Epidermal melanocyte (primary cell): ENCODE data around the gene HAUS8.
"Not testable (repeated sequence)": the region's sequence is repeated elsewhere in the genome, so short reads cannot be mapped to it uniquely, and the experiment has no call there.

ENCODE experiments used
- DNase-seq: peaks from one replicate; pipeline ENCODE4 v3.0.0; 2011; ENCODE audit warnings: low spot score; ENCODE audit not compliant: insufficient read length

HAUS8 gene, protein sequence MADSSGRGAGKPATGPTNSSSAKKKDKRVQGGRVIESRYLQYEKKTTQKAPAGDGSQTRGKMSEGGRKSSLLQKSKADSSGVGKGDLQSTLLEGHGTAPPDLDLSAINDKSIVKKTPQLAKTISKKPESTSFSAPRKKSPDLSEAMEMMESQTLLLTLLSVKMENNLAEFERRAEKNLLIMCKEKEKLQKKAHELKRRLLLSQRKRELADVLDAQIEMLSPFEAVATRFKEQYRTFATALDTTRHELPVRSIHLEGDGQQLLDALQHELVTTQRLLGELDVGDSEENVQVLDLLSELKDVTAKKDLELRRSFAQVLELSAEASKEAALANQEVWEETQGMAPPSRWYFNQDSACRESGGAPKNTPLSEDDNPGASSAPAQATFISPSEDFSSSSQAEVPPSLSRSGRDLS

GRCh38 chr19:17075035-17075863 lies at the start of gene HAUS8, which contains the start of gene MYO9B:
HAUS8 (minus strand) TSS chr19:17075452; CDS start chr19:17075422, 30 bp downstream.
MYO9B (plus strand) TSS chr19:17075777; CDS start chr19:17101718, 25,941 bp downstream.
- DNase-seq = peak; percentile 90

DNA sequence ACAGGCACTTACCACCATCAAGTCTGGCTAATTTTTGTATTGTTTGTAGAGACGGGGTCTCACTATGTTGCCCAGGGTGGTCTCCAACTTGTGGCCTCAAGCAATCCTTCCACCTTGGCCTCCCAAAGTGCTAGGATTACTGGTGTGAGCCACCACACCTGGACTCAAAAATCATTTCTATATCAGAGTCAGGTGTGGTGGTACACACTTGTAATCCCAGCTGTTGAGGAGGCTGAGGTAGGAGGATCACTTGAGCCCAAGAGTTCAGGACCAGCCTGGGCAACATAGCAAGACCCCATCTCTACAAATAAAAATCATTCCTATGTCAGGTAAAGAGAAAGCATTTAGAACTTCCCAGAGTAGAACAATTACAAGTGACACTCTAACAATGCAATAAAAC lies 48.8 kb upstream of the HAUS8 start:
- DNase-seq = no peak

DNA sequence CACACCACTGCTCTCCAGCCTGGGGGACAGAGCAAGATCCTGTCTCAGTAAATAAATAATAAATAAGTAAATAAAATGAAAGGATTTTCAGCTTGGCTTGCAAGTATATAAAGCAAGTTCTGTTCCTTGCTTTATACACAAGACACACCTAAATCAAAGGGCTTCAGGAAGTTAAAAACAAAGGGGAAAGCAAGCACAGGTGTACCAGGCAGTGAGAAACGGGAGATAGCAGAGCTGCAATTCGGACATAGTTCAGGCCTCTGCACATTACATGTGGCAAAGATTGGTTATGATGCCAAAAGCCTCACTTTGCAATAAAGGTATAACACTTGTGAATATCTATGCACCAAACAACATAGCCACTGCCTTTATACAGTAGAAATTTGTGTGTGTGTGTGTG lies 47.8 kb upstream of the HAUS8 start:
- DNase-seq = no peak

- no peak for DNase-seq
Observed at GRCh38 chr19:17121736-17122293, 46.6 kb upstream of the HAUS8 start.

- no peak for DNase-seq
Observed at GRCh38 chr19:17118957-17119356, 43.7 kb upstream of the HAUS8 start.

- no peak for DNase-seq
Observed at GRCh38 chr19:17116996-17117702, 41.9 kb upstream of the HAUS8 start.

DNA sequence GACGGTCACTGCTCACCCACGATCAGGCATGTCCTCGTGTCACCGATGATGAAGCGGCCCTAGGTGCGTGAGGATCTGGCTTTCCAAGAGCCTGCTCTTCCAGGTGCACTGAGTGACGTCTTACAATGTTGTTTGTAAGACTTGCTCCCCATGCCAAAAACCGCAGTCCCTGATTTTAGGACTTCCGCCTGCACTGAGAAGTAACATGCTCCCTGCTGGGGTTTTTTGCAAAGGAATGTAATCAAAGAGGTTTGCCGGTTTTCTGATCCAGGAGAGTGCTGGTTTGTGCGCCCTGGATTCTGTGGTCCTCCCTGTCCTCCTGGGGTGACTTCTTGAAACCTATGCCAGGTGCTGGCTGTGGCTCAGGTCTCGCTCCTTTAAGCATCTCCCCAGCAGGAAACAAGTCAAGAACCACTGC lies 39.2 kb upstream of the HAUS8 start:
- DNase-seq = no peak

DNA sequence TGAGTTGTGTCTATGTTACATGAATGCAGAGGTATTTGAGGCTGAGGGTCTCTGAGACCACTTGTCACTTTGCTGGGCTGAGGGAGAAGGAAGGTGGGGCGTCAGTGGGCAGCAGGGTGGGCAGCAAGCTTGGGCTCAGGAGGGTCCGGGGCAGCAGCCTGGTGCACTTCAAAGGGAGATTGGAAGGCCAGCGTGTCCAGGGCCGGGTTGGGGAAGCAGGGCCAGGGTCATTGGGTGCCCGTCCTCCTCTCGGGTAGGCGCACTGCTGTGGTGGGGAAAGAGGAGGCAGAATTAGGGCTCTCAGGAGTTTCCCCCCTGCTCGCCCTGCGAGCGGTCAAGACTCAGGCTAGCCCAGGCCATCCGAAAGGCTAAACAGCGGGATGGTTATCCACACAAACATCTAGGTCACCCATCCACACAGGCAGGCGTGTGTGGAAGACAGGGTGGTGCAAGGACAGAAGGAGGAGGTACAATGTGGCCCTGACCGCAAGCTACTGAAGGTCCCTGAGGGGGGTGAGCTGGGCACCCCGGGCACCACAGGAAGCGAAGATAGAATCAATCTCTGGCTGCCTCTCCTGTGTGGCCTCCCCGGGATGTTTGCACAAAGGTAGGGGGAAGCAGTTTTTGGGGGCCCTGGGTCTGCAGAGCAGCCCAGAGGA lies 38.0 kb upstream of the HAUS8 start:
- DNase-seq = no peak

DNA sequence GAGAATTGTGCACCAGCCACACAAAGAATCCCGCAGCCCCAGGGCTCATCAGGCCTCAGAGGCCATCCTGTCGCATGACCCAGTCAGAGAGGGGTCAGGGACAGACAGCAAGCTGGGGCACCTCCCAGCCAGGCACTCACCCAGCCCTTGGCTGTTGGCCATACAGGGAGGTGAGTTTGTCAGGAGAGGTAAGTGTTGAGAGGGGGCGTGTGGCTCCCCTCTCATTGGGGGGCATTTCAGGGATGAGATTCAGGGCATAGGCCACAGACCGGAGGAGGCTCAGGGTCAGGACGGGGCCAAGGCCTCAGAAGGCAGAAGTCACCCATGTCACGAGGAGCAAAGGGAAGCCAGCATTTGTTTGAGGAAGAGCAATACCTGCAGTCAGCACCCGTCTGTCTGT lies 37.4 kb upstream of the HAUS8 start:
- no peak for DNase-seq

- no peak for DNase-seq
Observed at GRCh38 chr19:17112271-17112670, 37.0 kb upstream of the HAUS8 start.

DNA sequence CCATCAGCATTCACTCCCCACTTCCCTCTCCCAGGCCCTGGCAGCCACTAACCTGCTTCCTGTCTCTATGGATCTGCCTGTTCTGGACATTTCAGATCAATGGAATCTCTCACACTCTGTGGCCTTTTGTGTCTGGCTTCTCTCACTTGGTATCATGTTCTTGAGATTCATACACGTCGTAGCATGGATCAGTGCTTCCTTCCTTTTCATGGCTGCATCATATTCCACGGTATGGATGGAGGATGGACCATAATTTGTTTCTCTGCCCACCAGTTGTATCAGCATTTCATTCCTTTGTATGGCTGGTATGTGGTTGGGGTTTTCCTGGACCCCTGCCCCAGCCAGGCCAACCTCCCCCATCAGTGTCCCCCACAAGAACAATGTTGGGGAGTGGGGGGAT lies 36.5 kb upstream of the HAUS8 start:
- DNase-seq = no peak

DNA sequence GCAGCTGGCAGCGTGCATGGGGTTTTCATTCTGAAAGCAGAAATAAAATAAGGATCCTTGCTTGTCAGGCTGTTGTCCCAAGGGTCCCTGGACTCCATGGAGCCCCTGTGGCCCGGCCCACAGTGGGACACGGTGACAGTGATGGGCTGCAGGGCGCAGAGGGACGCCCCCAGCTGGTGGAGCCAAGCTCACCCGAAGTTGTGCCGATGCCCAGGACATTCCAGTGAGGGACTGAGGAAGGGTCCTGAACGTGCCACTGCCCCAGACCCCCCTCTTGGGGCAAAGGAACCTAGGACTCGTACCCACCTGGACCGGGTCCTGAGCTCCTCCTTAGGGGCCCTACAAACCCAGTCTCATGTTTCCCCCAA lies 35.3 kb upstream of the HAUS8 start:
- DNase-seq = no peak

DNA sequence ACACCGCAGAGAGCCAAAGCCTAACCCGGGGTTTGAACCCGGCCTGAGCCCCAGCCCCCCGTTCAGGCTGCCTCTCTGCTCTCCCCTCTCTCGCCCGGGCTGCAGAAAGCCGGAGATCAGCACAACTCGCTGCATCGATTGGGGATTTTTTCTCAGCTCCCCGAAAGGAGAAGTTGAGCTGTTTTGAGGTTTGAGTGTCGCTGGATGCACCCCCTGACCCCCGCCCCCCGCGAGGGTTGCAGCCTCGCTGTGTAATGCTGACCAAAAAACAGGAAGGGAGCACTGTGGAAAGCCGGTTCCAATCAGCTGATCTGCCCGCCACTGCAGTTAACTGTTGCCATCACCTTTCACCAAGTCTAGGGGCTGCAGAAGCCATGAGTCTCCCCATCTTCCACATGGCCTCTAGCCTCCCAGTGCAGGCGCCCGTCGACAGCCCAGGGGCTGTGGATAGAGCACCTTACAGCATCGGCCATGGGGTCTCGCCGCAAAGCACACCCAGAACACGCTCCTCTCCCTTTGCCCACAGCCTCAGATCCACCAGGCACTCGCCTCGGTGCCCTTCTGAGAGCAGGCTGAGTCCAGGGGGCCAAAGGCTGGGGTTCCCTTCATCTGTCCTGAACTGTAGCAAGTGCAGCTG lies 34.8 kb upstream of the HAUS8 start:
- DNase-seq = no peak

DNA sequence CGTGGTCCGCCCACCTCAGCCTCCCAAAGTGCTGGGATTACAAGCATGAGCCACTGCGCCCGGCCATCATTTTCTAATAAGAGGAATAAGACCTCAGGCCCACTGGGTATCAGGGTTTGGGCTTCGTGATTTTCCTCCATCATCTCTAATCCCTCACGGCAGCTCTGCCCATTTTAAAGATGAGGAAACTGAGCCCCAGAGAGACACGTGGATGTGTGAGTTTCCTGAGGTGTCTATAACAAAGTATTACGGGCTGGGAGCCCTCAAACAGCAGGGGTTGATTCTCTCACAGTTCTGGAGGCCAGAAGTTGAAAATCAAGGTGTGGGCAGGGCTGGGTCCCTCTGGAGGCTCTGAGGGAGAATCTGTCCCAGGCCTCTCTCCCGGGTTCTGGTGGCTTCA lies 34.0 kb upstream of the HAUS8 start:
- DNase-seq = no peak

DNA sequence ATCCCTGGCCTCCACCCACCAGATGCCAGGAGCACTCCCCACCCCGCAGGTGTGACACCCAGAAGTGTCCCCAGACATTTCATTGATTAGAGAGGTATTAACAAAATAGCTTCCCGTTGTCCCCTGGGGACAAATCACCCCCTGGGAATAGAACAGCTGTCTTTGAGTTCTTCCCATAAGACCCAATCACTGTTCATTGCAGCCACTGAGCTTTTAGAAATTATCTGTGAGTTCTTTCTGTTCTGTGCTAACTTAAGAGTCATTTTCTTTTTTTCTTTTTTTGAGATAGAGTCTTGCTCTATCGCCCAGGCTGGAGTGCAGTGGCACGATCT lies 33.2 kb upstream of the HAUS8 start:
- DNase-seq = no peak

GRCh38 chr19:17107546-17108452 lies 32.5 kb upstream of the HAUS8 start:
- peak; percentile 95 for DNase-seq

DNA sequence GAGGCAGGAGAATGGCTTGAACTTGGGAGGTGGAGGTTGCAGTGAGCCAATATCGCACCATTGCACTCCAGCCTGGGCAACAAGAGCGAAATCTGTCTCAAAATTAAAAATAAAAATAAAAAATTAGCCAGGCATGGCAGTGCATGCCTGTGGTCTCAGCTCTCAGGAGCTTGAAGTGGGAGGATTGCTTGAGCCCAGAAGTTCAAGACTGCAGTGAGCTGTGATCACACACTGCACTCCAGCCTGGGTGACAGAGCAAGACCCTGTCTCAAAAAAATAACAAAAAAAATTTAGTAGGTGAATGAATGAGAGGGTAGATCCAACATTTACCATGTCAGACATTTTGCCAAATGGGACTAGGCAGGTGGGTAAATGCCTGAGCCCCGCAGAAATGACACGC lies 31.7 kb upstream of the HAUS8 start:
- not testable (repeated sequence) for DNase-seq

- DNase-seq = no peak
Observed at GRCh38 chr19:17105556-17105955, 30.3 kb upstream of the HAUS8 start.

- no peak for DNase-seq
Observed at GRCh38 chr19:17104679-17105078, 29.4 kb upstream of the HAUS8 start.

GRCh38 chr19:17103177-17103576 lies 27.9 kb upstream of the HAUS8 start:
- no peak for DNase-seq
